ENCODE data around the gene ZNF592. TPM values are rescaled to one million over a fixed set of nuclear protein-coding genes. Genes with fewer than 3 reads are reported as not detected.
A peak's percentile ranks its signal among the peaks of the same experiment; 100 is the strongest.

Gene ZNF592
- total and polyA plus RNA-seq, 4 donors, result 8.8 to 29.6 (median 16.2) TPM

GRCh38 chr15:84778194-84778593, 29.8 kb downstream of the ZNF592 start:
- Histone ChIP-seq H3K9ac (ENCODE audit: insufficient read depth in 1 of 2, low read length in 2 of 2) (no peak overlapping the region), H3K9me3 (ENCODE audit: control insufficient read depth in 4 of 4, insufficient read depth in 3 of 4, low read length in 3 of 4) (no peaks in the 10 kb centered on the region), H3K27me3 (ENCODE audit: control insufficient read depth in 3 of 3, insufficient read depth in 3 of 3, low read length in 2 of 3) (no peaks in the 10 kb centered on the region), H3K36me3 (ENCODE audit: control insufficient read depth in 4 of 4, insufficient read depth in 4 of 4, low read length in 4 of 4) (peaks cover 4 to 21% (median 8%) of the 10 kb centered on the region in 4 donors), H3K4me3 (no peak overlapping the region), H3K27ac (ENCODE audit: low read depth in 1 of 2, low read length in 1 of 2) (no peak overlapping the region), H3K4me1 (ENCODE audit: control insufficient read depth in 5 of 5, insufficient read depth in 5 of 5, low read length in 5 of 5) (peaks cover 0 to 3% (median 0%) of the 10 kb centered on the region in 5 donors)
- ATAC-seq (ENCODE audit: insufficient read depth, low FRiP score), result no peak
- 89 to 92% methylated on average over 13 of the region's 13 CpGs for WGBS, 2 donors
- TF ChIP-seq CTCF (IDR thresholded peaks at IDR 0.05; ENCODE audit: control extremely low read depth, extremely low read depth), result no peak
- DNase-seq, result no peak

GRCh38 chr15:84780492-84780891, 32.1 kb downstream of the ZNF592 start:
- Histone ChIP-seq H3K27ac (ENCODE audit: low read depth in 1 of 2, low read length in 1 of 2) (no peak overlapping the region), H3K9me3 (ENCODE audit: control insufficient read depth in 4 of 4, insufficient read depth in 3 of 4, low read length in 3 of 4) (no peaks in the 10 kb centered on the region), H3K4me1 (ENCODE audit: control insufficient read depth in 5 of 5, insufficient read depth in 5 of 5, low read length in 5 of 5) (peaks cover 0 to 3% (median 0%) of the 10 kb centered on the region in 5 donors), H3K4me3 (no peak overlapping the region), H3K36me3 (ENCODE audit: control insufficient read depth in 4 of 4, insufficient read depth in 4 of 4, low read length in 4 of 4) (peaks cover 6 to 42% (median 26%) of the 10 kb centered on the region in 4 donors), H3K27me3 (ENCODE audit: control insufficient read depth in 3 of 3, insufficient read depth in 3 of 3, low read length in 2 of 3) (no peaks in the 10 kb centered on the region), H3K9ac (ENCODE audit: insufficient read depth in 1 of 2, low read length in 2 of 2) (no peak overlapping the region)
- 84 to 94% methylated on average over 3 of the region's 3 CpGs for WGBS, 2 donors
- ATAC-seq (ENCODE audit: insufficient read depth, low FRiP score) (no peak), DNase-seq (no peak)
- TF ChIP-seq CTCF (IDR thresholded peaks at IDR 0.05; ENCODE audit: control extremely low read depth, extremely low read depth), result no peak

- Histone ChIP-seq H3K4me3 (no peak overlapping the region), H3K9me3 (ENCODE audit: control insufficient read depth in 4 of 4, insufficient read depth in 3 of 4, low read length in 3 of 4) (no peaks in the 10 kb centered on the region), H3K9ac (ENCODE audit: insufficient read depth in 1 of 2, low read length in 2 of 2) (no peak overlapping the region), H3K27ac (ENCODE audit: low read depth in 1 of 2, low read length in 1 of 2) (no peak overlapping the region), H3K36me3 (ENCODE audit: control insufficient read depth in 4 of 4, insufficient read depth in 4 of 4, low read length in 4 of 4) (peaks cover 6 to 47% (median 26%) of the 10 kb centered on the region in 4 donors), H3K27me3 (ENCODE audit: control insufficient read depth in 3 of 3, insufficient read depth in 3 of 3, low read length in 2 of 3) (no peaks in the 10 kb centered on the region), H3K4me1 (ENCODE audit: control insufficient read depth in 5 of 5, insufficient read depth in 5 of 5, low read length in 5 of 5) (peaks cover 0 to 4% (median 0%) of the 10 kb centered on the region in 5 donors)
- ATAC-seq (ENCODE audit: insufficient read depth, low FRiP score), result no peak
- no peak for TF ChIP-seq CTCF (IDR thresholded peaks at IDR 0.05; ENCODE audit: control extremely low read depth, extremely low read depth)
- 91 to 98% methylated on average over 1 of the region's 1 CpG for WGBS, 2 donors
- DNase-seq, result peak in 1 of 3 donors; percentile 14
Measured at GRCh38 chr15:84781495-84781894, 33.1 kb downstream of the ZNF592 start.

GRCh38 chr15:84782346-84782745, 34.0 kb downstream of the ZNF592 start:
- Histone ChIP-seq H3K9ac (ENCODE audit: insufficient read depth in 1 of 2, low read length in 2 of 2) (no peak overlapping the region), H3K9me3 (ENCODE audit: control insufficient read depth in 4 of 4, insufficient read depth in 3 of 4, low read length in 3 of 4) (no peaks in the 10 kb centered on the region), H3K4me1 (ENCODE audit: control insufficient read depth in 5 of 5, insufficient read depth in 5 of 5, low read length in 5 of 5) (peaks cover 0 to 5% (median 0%) of the 10 kb centered on the region in 5 donors), H3K27me3 (ENCODE audit: control insufficient read depth in 3 of 3, insufficient read depth in 3 of 3, low read length in 2 of 3) (no peaks in the 10 kb centered on the region), H3K36me3 (ENCODE audit: control insufficient read depth in 4 of 4, insufficient read depth in 4 of 4, low read length in 4 of 4) (peaks cover 6 to 48% (median 26%) of the 10 kb centered on the region in 4 donors), H3K4me3 (no peak overlapping the region), H3K27ac (ENCODE audit: low read depth in 1 of 2, low read length in 1 of 2) (no peak overlapping the region)
- DNase-seq (no peak), ATAC-seq (ENCODE audit: insufficient read depth, low FRiP score) (no peak)
- TF ChIP-seq CTCF (IDR thresholded peaks at IDR 0.05; ENCODE audit: control extremely low read depth, extremely low read depth), result no peak

All from lung (tissue), 12 donors.